Gastrocnemius medialis (tissue), 4 donors: ENCODE data around the gene UBR4. TPM values are rescaled to one million over a fixed set of nuclear protein-coding genes. Genes with fewer than 3 reads are reported as not detected.

Experiments
- ATAC-seq, 2 donors: fragments of 150-250 bp; one replicate each; pipeline ENCODE4 v1.9.1; 2016
- DNase-seq, 2 donors: peaks; one replicate each; pipeline ENCODE4 v3.0.0-alpha.2; 2019
- H3K27ac ChIP-seq, 4 donors: fragments of 200-600 bp; sonication (generic); 1 replicate in 1 of 4; 2 replicates in 3 of 4; pipeline ENCODE4 v1.5.1; 2016 to 2018; ENCODE audit warnings: mild to moderate bottlenecking in 2 of 4, moderate library complexity in 1 of 4
- H3K27me3 ChIP-seq, 3 donors: fragments of 200-600 bp; sonication (generic) in 2 of 3; 1 replicate in 1 of 3; 2 replicates in 2 of 3; pipeline versions ENCODE4 v1.5.1 to v1.6.0; 2016 to 2019; ENCODE audit warnings: mild to moderate bottlenecking in 1 of 3, moderate library complexity in 1 of 3
- H3K36me3 ChIP-seq, 2 donors: fragments of 200-600 bp; sonication (generic) in 1 of 2; one replicate each; pipeline ENCODE4 v1.5.1; 2017 to 2018
- H3K4me1 ChIP-seq, 2 donors: fragments of 200-600 bp; sonication (generic) in 1 of 2; one replicate each; pipeline ENCODE4 v1.5.1; 2016 to 2017; ENCODE audit warnings: mild to moderate bottlenecking in 2 of 2
- H3K4me3 ChIP-seq, 4 donors: fragments of 200-600 bp; sonication (generic) in 3 of 4; 1 replicate in 1 of 4; 2 replicates in 3 of 4; pipeline ENCODE4 v1.5.1; 2016 to 2019; ENCODE audit warnings: mild to moderate bottlenecking in 2 of 4
- H3K9me3 ChIP-seq, 3 donors: fragments of 200-600 bp; sonication (generic) in 2 of 3; 1 replicate in 1 of 3; 2 replicates in 2 of 3; pipeline ENCODE4 v1.5.1; 2016 to 2019
- POLR2A ChIP-seq, 2 donors: fragments of 450-650 bp; IDR thresholded peaks; one replicate each; pipeline ENCODE4 v1.6.1; 2017; ENCODE audit warnings: antibody characterized with exemption in 2 of 2, mild to moderate bottlenecking in 2 of 2, moderate library complexity in 2 of 2
- in situ Hi-C, 4 donors: fragments of 200-750 bp; cut with MboI; loops; one replicate each; pipeline versions ENCODE4 v1.15.0 to v1.8.0; 2017; ENCODE audit warnings: low sequenced_read_pairs in 4 of 4
- intact Hi-C: fragments of 100-400 bp; cut with DNase I; formaldehyde crosslinking; loops from one replicate; pipeline ENCODE4 v1.15.1; 2023; ENCODE audit warnings: low total_unique reads
- total RNA-seq, 4 donors: library from RNA; depleted of rRNA; stranded (reverse); fragments of >200 nt; gene quantifications; one replicate each; pipeline versions ENCODE4 v1.1.0 to v1.2.3, GENCODE V29; 2016
- TF ChIP-seq, protein P1 (sequence below), 5 experiments: fragments of 450-650 bp in 3 of 5; fragments of 200-600 bp in 2 of 5; sonication (generic) in 2 of 5; IDR thresholded peaks in 4 of 5; conservative IDR thresholded peaks in 1 of 5; 1 replicate in 4 of 5; 2 replicates in 1 of 5; pipeline ENCODE4 v1.5.1; 2016 to 2019; ENCODE audit warnings: antibody characterized with exemption in 5 of 5, mild to moderate bottlenecking in 3 of 5, moderate library complexity in 3 of 5

UBR4 gene
- total RNA-seq, 4 donors from 2014 or later, result 156 to 293 (median 197) TPM

GRCh38 chr1:19074902-19075721 lies 135.0 kb downstream of the UBR4 start:
- peak; percentile 82 to 83 for DNase-seq
- intact Hi-C loops (loop anchor here (2.0 to 5.0 kb wide), 2 partner anchors 14 to 173 kb away; partner anchors contain the start of gene ALDH4A1), in situ Hi-C loops (loop anchor here in 2 of 4 donors (5.0 to 25.0 kb wide), 2 partner anchors 163 to 168 kb away; partner anchors contain the start of gene ALDH4A1 (in 1 of the 2))
- Histone ChIP-seq H3K9me3 (no peaks in the 10 kb centered on the region), H3K27ac (peak overlapping the region; percentile 66 to 91 (median 79)), H3K4me1 (peaks cover 39 to 48% of the 10 kb centered on the region in 2 donors), H3K27me3 (no peaks in the 10 kb centered on the region), H3K4me3 (no peak overlapping the region), H3K36me3 (peaks cover 0 to 58% of the 10 kb centered on the region in 2 donors)
- peak in 1 of 2 donors; percentile 33 for TF ChIP-seq POLR2A (IDR thresholded peaks at IDR 0.05)
- TF ChIP-seq, protein P1, sequence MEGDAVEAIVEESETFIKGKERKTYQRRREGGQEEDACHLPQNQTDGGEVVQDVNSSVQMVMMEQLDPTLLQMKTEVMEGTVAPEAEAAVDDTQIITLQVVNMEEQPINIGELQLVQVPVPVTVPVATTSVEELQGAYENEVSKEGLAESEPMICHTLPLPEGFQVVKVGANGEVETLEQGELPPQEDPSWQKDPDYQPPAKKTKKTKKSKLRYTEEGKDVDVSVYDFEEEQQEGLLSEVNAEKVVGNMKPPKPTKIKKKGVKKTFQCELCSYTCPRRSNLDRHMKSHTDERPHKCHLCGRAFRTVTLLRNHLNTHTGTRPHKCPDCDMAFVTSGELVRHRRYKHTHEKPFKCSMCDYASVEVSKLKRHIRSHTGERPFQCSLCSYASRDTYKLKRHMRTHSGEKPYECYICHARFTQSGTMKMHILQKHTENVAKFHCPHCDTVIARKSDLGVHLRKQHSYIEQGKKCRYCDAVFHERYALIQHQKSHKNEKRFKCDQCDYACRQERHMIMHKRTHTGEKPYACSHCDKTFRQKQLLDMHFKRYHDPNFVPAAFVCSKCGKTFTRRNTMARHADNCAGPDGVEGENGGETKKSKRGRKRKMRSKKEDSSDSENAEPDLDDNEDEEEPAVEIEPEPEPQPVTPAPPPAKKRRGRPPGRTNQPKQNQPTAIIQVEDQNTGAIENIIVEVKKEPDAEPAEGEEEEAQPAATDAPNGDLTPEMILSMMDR (IDR thresholded peaks at IDR 0.05 in 4 of 5, conservative IDR thresholded peaks at IDR 0.05 in 1 of 5), result no peak
- ATAC-seq, result peak; percentile 75 to 77

GRCh38 chr1:19074361-19074901 lies 135.6 kb downstream of the UBR4 start:
- no peak for DNase-seq
- H3K27me3 ChIP-seq, result no peaks in the 10 kb centered on the region
- H3K4me1 ChIP-seq, result peaks cover 34 to 43% of the 10 kb centered on the region in 2 donors
- intact Hi-C loops (loop anchor here (2.0 to 5.0 kb wide), 2 partner anchors 14 to 172 kb away; partner anchors contain the start of gene ALDH4A1), in situ Hi-C loops (no loop called here)
- peak; percentile 9 to 16 for ATAC-seq
- no peaks in the 10 kb centered on the region for H3K9me3 ChIP-seq
- peaks cover 0 to 51% of the 10 kb centered on the region in 2 donors for H3K36me3 ChIP-seq
- no peak overlapping the region for H3K4me3 ChIP-seq
- TF ChIP-seq POLR2A (IDR thresholded peaks at IDR 0.05), result no peak
- TF ChIP-seq, protein P1 (IDR thresholded peaks at IDR 0.05 in 4 of 5, conservative IDR thresholded peaks at IDR 0.05 in 1 of 5), result no peak
- H3K27ac ChIP-seq, result peak overlapping the region; percentile 66 to 91 (median 79)

- peak overlapping the region; percentile 66 to 91 (median 79) for H3K27ac ChIP-seq
- no peak overlapping the region for H3K4me3 ChIP-seq
- no peak for TF ChIP-seq POLR2A (IDR thresholded peaks at IDR 0.05)
- TF ChIP-seq, protein P1 (IDR thresholded peaks at IDR 0.05 in 4 of 5, conservative IDR thresholded peaks at IDR 0.05 in 1 of 5), result no peak
- ATAC-seq (peak; percentile 73 to 76), DNase-seq (peak; percentile 61 to 79)
- H3K9me3 ChIP-seq, result no peaks in the 10 kb centered on the region
- H3K27me3 ChIP-seq, result no peaks in the 10 kb centered on the region
- intact Hi-C loops, result loop anchor here (2.0 to 5.0 kb wide), 2 partner anchors 15 to 171 kb away; partner anchors contain the start of gene ALDH4A1
- peaks cover 0 to 42% of the 10 kb centered on the region in 2 donors for H3K36me3 ChIP-seq
- in situ Hi-C loops, result no loop called here
- H3K4me1 ChIP-seq, result peaks cover 33 to 43% of the 10 kb centered on the region in 2 donors
Observed at GRCh38 chr1:19073311-19074186, 136.5 kb downstream of the UBR4 start.

DNA sequence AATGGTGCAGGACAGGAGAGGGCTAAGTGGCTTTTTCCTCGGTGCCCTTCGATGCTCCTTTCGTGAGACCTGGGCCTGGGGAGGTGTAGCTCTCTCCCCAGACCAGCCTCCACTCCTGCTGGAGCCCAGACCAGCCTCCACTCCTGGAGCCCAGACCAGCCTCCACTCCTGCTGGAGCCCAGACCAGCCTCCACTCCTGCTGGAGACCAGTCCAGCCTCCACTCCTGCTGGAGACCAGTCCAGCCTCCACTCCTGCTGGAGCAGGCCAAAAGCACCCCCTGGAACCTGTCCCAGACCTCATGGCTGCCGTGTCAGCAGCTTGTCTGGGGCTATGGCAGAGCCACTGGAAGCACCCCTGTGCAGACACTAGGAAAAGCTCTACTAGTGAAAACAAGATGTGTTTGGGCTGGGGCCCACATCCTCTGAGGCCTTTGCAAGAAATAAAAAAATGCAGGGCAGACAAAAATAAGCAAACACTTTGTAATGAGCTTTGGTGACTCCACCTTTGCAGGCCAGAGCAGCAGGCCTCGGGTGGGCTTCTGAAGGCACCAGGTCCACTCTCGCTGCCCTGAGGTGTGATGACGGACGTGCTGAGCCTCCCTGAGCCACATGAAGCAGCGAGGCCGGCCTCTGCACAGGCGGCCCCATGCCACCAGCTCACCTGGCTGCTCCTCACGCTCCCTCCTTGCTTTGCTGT lies 137.6 kb downstream of the UBR4 start:
- ATAC-seq (no peak), DNase-seq (no peak)
- Histone ChIP-seq H3K27ac (peak overlapping the region in 2 of 4 donors; percentile 76 to 91), H3K4me1 (peaks cover 33 to 43% of the 10 kb centered on the region in 2 donors), H3K36me3 (peaks cover 0 to 31% of the 10 kb centered on the region in 2 donors), H3K27me3 (no peaks in the 10 kb centered on the region), H3K9me3 (no peaks in the 10 kb centered on the region), H3K4me3 (no peak overlapping the region)
- in situ Hi-C loops, result no loop called here
- no peak for TF ChIP-seq POLR2A (IDR thresholded peaks at IDR 0.05)
- TF ChIP-seq, protein P1 (IDR thresholded peaks at IDR 0.05 in 4 of 5, conservative IDR thresholded peaks at IDR 0.05 in 1 of 5), result no peak
- intact Hi-C loops, result loop anchor here (1.0 to 5.0 kb wide), 2 partner anchors 20 to 170 kb away; partner anchors contain the start of gene ALDH4A1
